DOHH2 (cell line): ENCODE results near the gene MMP21.

Source experiments
- H3F3A ChIP-seq: fragments of 200-600 bp; sonication (generic), shearing (Covaris generic); 2 replicates; pipeline ENCODE4 v1.6.0; 2016; ENCODE audit warnings: antibody characterized with exemption, mild to moderate bottlenecking; ENCODE audit not compliant: control insufficient read depth, insufficient read depth
- H3K27ac ChIP-seq: fragments of 200-600 bp; sonication (generic); 2 replicates; pipeline ENCODE4 v1.5.1; 2014; ENCODE audit warnings: low read depth, mild to moderate bottlenecking, low read length, moderate library complexity
- H3K27me3 ChIP-seq: fragments of 200-600 bp; sonication (generic); 2 replicates; pipeline ENCODE4 v1.6.1; 2014; ENCODE audit warnings: mild to moderate bottlenecking, low read length, mixed read lengths; ENCODE audit not compliant: control insufficient read depth
- H3K36me3 ChIP-seq: fragments of 200-600 bp; sonication (generic); 2 replicates; pipeline ENCODE4 v1.6.1; 2014; ENCODE audit warnings: mild to moderate bottlenecking, low read length, moderate library complexity, mixed read lengths; ENCODE audit not compliant: control insufficient read depth
- H3K4me1 ChIP-seq: fragments of 200-600 bp; sonication (generic); 2 replicates; pipeline ENCODE4 v1.6.1; 2014; ENCODE audit warnings: mild to moderate bottlenecking, low read length, mixed read lengths; ENCODE audit not compliant: control insufficient read depth
- H3K4me2 ChIP-seq: fragments of 200-600 bp; sonication (generic); 2 replicates; pipeline ENCODE4 v1.6.0; 2014; ENCODE audit warnings: mild to moderate bottlenecking, low read length, moderate library complexity
- H3K4me3 ChIP-seq: fragments of 200-600 bp; sonication (generic); 2 replicates; pipeline ENCODE4 v1.5.1; 2014; ENCODE audit warnings: mild to moderate bottlenecking, low read length, mixed read lengths
- H3K79me2 ChIP-seq: fragments of 200-600 bp; sonication (generic); 2 replicates; pipeline ENCODE4 v1.6.1; 2014; ENCODE audit warnings: mild to moderate bottlenecking, low read length, mixed read lengths; ENCODE audit not compliant: control insufficient read depth
- H3K9me2 ChIP-seq: fragments of 200-600 bp; sonication (generic); replicated peaks from 2 replicates; pipeline ENCODE4 v1.6.1; 2014; ENCODE audit warnings: mild to moderate bottlenecking, low read length, mixed read lengths; ENCODE audit not compliant: control insufficient read depth
- H3K9me3 ChIP-seq: fragments of 200-600 bp; sonication (generic); 2 replicates; pipeline ENCODE4 v1.6.1; 2014; ENCODE audit warnings: antibody characterized with exemption, low read length, mixed read lengths; ENCODE audit not compliant: control insufficient read depth, insufficient read depth
- H4K20me1 ChIP-seq: fragments of 200-600 bp; sonication (generic); 2 replicates; pipeline ENCODE4 v1.6.0; 2014; ENCODE audit warnings: low read depth, mild to moderate bottlenecking, antibody characterized with exemption, low read length, moderate library complexity; ENCODE audit not compliant: control insufficient read depth, insufficient read depth
- EZH2phosphoT487 ChIP-seq: fragments of 200-600 bp; sonication (generic); IDR thresholded peaks from 2 replicates; pipeline ENCODE4 v1.6.1; 2017; ENCODE audit warnings: borderline replicate concordance, mild to moderate bottlenecking, antibody characterized with exemption, low read length, moderate library complexity, mixed read lengths
- TF ChIP-seq, protein P1 (sequence below): fragments of 200-600 bp; sonication (generic); IDR thresholded peaks from one replicate; pipeline ENCODE4 v1.5.1; 2014; ENCODE audit warnings: antibody characterized with exemption, mild to moderate bottlenecking, low read depth, low read length; ENCODE audit not compliant: poor library complexity, severe bottlenecking

The MMP21 gene

DNA sequence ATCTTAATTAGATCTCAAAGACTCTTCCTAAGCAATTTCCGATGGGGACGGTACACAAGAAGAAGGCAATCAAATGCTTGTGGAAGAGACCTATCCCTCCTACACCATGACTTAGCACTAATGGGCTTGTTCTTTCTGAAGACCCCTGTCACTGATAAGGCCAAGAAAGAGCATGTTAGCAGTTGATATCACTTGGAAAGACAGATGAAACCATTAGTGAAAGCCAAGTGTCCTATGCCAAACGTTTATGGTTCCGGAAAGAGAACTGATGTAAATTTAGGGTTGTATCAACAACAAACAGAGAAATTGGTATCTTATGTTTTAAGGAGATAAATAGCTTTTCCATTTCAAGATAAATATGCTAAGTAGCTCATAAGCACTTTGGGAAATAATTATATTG lies 40.9 kb upstream of the MMP21 start:
- Histone ChIP-seq H4K20me1 (no peaks in the 10 kb centered on the region), H3K4me2 (no peak overlapping the region), H3K4me1 (peaks cover 7% of the 10 kb centered on the region), H3K4me3 (no peak overlapping the region), H3K27me3 (no peaks in the 10 kb centered on the region), H3K9me3 (no peaks in the 10 kb centered on the region), H3K27ac (no peak overlapping the region), H3F3A (no peaks in the 10 kb centered on the region), H3K79me2 (peaks cover 12% of the 10 kb centered on the region), H3K9me2 (no peaks in the 10 kb centered on the region), H3K36me3 (peaks cover 34% of the 10 kb centered on the region)
- TF ChIP-seq, protein P1, sequence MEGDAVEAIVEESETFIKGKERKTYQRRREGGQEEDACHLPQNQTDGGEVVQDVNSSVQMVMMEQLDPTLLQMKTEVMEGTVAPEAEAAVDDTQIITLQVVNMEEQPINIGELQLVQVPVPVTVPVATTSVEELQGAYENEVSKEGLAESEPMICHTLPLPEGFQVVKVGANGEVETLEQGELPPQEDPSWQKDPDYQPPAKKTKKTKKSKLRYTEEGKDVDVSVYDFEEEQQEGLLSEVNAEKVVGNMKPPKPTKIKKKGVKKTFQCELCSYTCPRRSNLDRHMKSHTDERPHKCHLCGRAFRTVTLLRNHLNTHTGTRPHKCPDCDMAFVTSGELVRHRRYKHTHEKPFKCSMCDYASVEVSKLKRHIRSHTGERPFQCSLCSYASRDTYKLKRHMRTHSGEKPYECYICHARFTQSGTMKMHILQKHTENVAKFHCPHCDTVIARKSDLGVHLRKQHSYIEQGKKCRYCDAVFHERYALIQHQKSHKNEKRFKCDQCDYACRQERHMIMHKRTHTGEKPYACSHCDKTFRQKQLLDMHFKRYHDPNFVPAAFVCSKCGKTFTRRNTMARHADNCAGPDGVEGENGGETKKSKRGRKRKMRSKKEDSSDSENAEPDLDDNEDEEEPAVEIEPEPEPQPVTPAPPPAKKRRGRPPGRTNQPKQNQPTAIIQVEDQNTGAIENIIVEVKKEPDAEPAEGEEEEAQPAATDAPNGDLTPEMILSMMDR = no peak
- TF ChIP-seq EZH2phosphoT487 = no peak

DNA sequence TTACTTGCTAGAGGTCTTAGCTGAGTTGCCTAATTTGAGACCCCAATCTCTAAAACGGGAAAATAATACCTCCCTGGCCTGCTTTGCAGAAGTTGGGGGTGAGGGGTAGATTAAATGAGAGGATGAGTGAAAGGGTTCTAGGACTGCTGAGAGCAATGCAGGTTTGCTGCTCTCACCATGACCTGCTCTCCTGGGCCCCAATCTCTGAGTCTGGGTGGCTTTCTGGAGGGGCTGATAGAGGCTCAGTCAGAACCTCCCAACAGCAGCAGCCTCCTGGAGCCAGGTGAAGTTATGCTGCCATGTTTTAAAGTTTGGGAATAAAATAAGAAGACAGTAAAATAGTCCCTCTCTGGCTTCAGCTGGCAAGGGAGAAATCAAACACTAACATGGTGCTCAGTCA lies 40.1 kb upstream of the MMP21 start:
- peaks cover 34% of the 10 kb centered on the region for H3K36me3 ChIP-seq
- no peaks in the 10 kb centered on the region for H3K9me2 ChIP-seq
- H3K79me2 ChIP-seq = peaks cover 5% of the 10 kb centered on the region
- H3K4me2 ChIP-seq = no peak overlapping the region
- no peaks in the 10 kb centered on the region for H3K9me3 ChIP-seq
- no peaks in the 10 kb centered on the region for H3K27me3 ChIP-seq
- H3K4me3 ChIP-seq = no peak overlapping the region
- no peaks in the 10 kb centered on the region for H4K20me1 ChIP-seq
- no peak overlapping the region for H3K27ac ChIP-seq
- no peaks in the 10 kb centered on the region for H3K4me1 ChIP-seq
- no peak for TF ChIP-seq EZH2phosphoT487
- TF ChIP-seq, protein P1 = no peak
- H3F3A ChIP-seq = no peaks in the 10 kb centered on the region

DNA sequence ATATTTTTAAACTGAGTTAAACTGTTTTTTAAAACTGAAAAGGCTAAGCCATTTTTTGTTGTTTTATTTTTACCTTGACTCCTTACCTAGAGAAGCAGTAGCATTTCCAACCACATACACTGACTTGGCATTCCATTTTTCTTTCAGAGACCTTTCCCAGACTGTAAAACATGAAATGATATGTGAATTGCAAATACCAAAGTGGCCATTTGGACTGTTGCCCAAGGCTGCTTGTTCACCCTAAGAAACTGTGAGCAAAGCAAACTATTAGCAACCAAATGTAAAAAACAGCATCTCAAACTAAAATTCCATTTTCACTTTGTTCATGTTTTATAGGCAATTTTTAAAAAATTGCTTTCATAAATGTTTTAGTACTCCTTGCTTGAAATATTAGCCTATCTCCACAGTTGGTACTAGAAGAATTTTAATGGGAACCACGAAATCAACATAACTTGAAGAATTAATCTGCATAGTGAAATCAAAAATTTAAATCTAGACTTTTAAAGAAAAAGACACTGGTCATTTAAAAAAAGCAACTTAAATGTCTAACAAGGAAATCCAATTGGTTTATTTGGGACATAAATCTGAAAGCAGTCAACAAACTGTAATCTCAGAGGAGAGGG lies 36.6 kb upstream of the MMP21 start:
- Histone ChIP-seq H3K79me2 (no peaks in the 10 kb centered on the region), H3K27ac (no peak overlapping the region), H4K20me1 (no peaks in the 10 kb centered on the region), H3K4me3 (no peak overlapping the region), H3F3A (no peaks in the 10 kb centered on the region), H3K4me1 (no peaks in the 10 kb centered on the region), H3K27me3 (no peaks in the 10 kb centered on the region), H3K9me2 (no peaks in the 10 kb centered on the region), H3K36me3 (peaks cover 47% of the 10 kb centered on the region), H3K9me3 (no peaks in the 10 kb centered on the region), H3K4me2 (no peak overlapping the region)
- TF ChIP-seq, protein P1 = no peak
- no peak for TF ChIP-seq EZH2phosphoT487
